Naive thymus-derived CD4-positive, alpha-beta T cell (primary cell): ENCODE measurements around the gene RAB31. TPM values are rescaled to one million over a fixed set of nuclear protein-coding genes. Genes with fewer than 3 reads are reported as not detected.

Source experiments
- ATAC-seq: fragments of 150-1000 bp; cut with Tn5 transposase; 2 replicates; pipeline ENCODE4 v1.10.0; 2021; ENCODE audit warnings: mild to moderate bottlenecking, moderate library complexity
- CTCF ChIA-PET: fragments of 350-600 bp; sonication (Branson Sonifier 250); formaldehyde crosslinking; loops from one replicate; lab custom pipeline; 2021; ENCODE audit warnings: antibody characterized with exemption; lab: Charles Lee
- POLR2A ChIA-PET: fragments of 350-600 bp; sonication (Branson Sonifier 250); formaldehyde crosslinking; loops from one replicate; lab custom pipeline; 2021; ENCODE audit warnings: antibody characterized with exemption, inconsistent platforms; lab: Charles Lee
- DNase-seq, 9 donors: peaks; one replicate each; pipeline versions ENCODE4 v3.0.0 to v3.0.0-alpha.2; 2020 to 2022; ENCODE audit warnings: mixed read lengths in 1 of 9
- H3K27ac ChIP-seq: one replicate; pipeline ENCODE4 v1.7.0; 2013; ENCODE audit warnings: mild to moderate bottlenecking, low read depth, low read length, moderate library complexity
- H3K27me3 ChIP-seq, 2 donors: one replicate each; pipeline ENCODE4 v1.7.0; 2013; ENCODE audit warnings: low read length in 2 of 2, mild to moderate bottlenecking in 2 of 2, moderate library complexity in 2 of 2; ENCODE audit not compliant: control insufficient read depth in 2 of 2, insufficient read depth in 2 of 2
- H3K36me3 ChIP-seq, 3 experiments: 1 replicate in 2 of 3; 2 replicates in 1 of 3; pipeline ENCODE4 v1.7.0; 2013; ENCODE audit warnings: low read length in 3 of 3, mild to moderate bottlenecking in 3 of 3, moderate library complexity in 1 of 3; ENCODE audit not compliant: insufficient read depth in 3 of 3, control insufficient read depth in 2 of 3
- H3K4me1 ChIP-seq, 2 donors: one replicate each; pipeline ENCODE4 v1.7.0; 2013; ENCODE audit warnings: low read length in 2 of 2, mild to moderate bottlenecking in 2 of 2, moderate library complexity in 1 of 2; ENCODE audit not compliant: control insufficient read depth in 2 of 2, insufficient read depth in 2 of 2
- H3K4me3 ChIP-seq: 2 replicates; pipeline ENCODE4 v1.7.0; 2013; ENCODE audit warnings: mild to moderate bottlenecking, low read length
- H3K9me3 ChIP-seq, 3 experiments: 1 replicate in 2 of 3; 2 replicates in 1 of 3; pipeline ENCODE4 v1.7.0; 2013; ENCODE audit warnings: low read length in 3 of 3; ENCODE audit not compliant: control insufficient read depth in 2 of 3
- H3K27ac Mint-ChIP-seq, 9 donors: one replicate each; pipeline ENCODE4 v1.8.0; 2020 to 2022; ENCODE audit warnings: mixed read lengths in 9 of 9, mild to moderate bottlenecking in 8 of 9, moderate library complexity in 5 of 9, inconsistent platforms in 2 of 9
- H3K27me3 Mint-ChIP-seq, 5 donors: one replicate each; pipeline ENCODE4 v1.8.0; 2021 to 2022; ENCODE audit warnings: mixed read lengths in 5 of 5, mild to moderate bottlenecking in 1 of 5
- H3K36me3 Mint-ChIP-seq, 5 donors: one replicate each; pipeline ENCODE4 v1.8.0; 2020 to 2022; ENCODE audit warnings: mixed read lengths in 5 of 5, mild to moderate bottlenecking in 3 of 5, inconsistent platforms in 1 of 5
- H3K4me1 Mint-ChIP-seq, 7 donors: one replicate each; pipeline ENCODE4 v1.8.0; 2020 to 2022; ENCODE audit warnings: mixed read lengths in 7 of 7, mild to moderate bottlenecking in 3 of 7, inconsistent platforms in 1 of 7
- H3K4me3 Mint-ChIP-seq, 10 donors: one replicate each; pipeline ENCODE4 v1.8.0; 2020 to 2022; ENCODE audit warnings: mild to moderate bottlenecking in 10 of 10, mixed read lengths in 10 of 10, moderate library complexity in 6 of 10, inconsistent platforms in 2 of 10
- H3K9me3 Mint-ChIP-seq, 11 donors: one replicate each; pipeline ENCODE4 v1.8.0; 2020 to 2022; ENCODE audit warnings: mixed read lengths in 11 of 11, mild to moderate bottlenecking in 4 of 11, inconsistent platforms in 1 of 11, moderate library complexity in 1 of 11
- intact Hi-C, 2 donors: fragments of 100-400 bp; cut with micrococcal nuclease; formaldehyde crosslinking; loops; one replicate each; pipeline ENCODE4 v1.15.1; 2023
- polyA plus RNA-seq, 2 donors: library from polyadenylated mRNA; unstranded; fragments of 300-500 nt; fragmentation: Illumina TruSeq; gene quantifications; one replicate each; pipeline ENCODE4 v1.2.3, GENCODE V29; 2021
- total RNA-seq, 6 experiments: library from RNA in 5 of 6; stranded (reverse) in 5 of 6; gene quantifications; 1 replicate in 5 of 6; 2 replicates in 1 of 6; pipeline ENCODE4 v1.2.3 and lab custom pipeline; 2021 to 2026

The RAB31 gene
- total and polyA plus RNA-seq, 7 experiments from 2014 or later, result 0.41 to 48.6 (median 2.3) TPM

- Histone ChIP-seq H3K9me3 (no peaks in the 10 kb centered on the region), H3K4me3 (no peak overlapping the region), H3K27ac (no peak overlapping the region), H3K4me1 (no peaks in the 10 kb centered on the region), H3K36me3 (no peaks in the 10 kb centered on the region), H3K27me3 (no peaks in the 10 kb centered on the region)
- no peak overlapping the region for H3K4me3 Mint-ChIP-seq
- H3K4me1 Mint-ChIP-seq, result no peaks in the 10 kb centered on the region
- peaks cover 8 to 24% (median 13%) of the 10 kb centered on the region in 5 donors for H3K27me3 Mint-ChIP-seq
- no peak for DNase-seq
- peaks cover 0 to 4% (median 0%) of the 10 kb centered on the region in 5 donors for H3K36me3 Mint-ChIP-seq
- ChIA-PET CTCF (no interaction called here), POLR2A (no interaction called here)
- no peak overlapping the region for H3K27ac Mint-ChIP-seq
- ATAC-seq, result no peak
- intact Hi-C loops, result no loop called here
- H3K9me3 Mint-ChIP-seq, result peaks cover 0 to 5% (median 0%) of the 10 kb centered on the region in 11 donors
These were observed 16.9 kb downstream of the RAB31 start for GRCh38 chr18:9724797-9725585.

- H3K9me3 ChIP-seq, result no peaks in the 10 kb centered on the region
- DNase-seq (no peak), ATAC-seq (no peak)
- peaks cover 10 to 32% (median 15%) of the 10 kb centered on the region in 5 donors for H3K27me3 Mint-ChIP-seq
- no peak overlapping the region for H3K27ac Mint-ChIP-seq
- no peak overlapping the region for H3K4me3 ChIP-seq
- intact Hi-C loops, result no loop called here
- H3K4me1 Mint-ChIP-seq, result no peaks in the 10 kb centered on the region
- POLR2A ChIA-PET, result no interaction called here
- H3K36me3 Mint-ChIP-seq, result peaks cover 0 to 4% (median 0%) of the 10 kb centered on the region in 5 donors
- no peak overlapping the region for H3K4me3 Mint-ChIP-seq
- H3K9me3 Mint-ChIP-seq, result peaks cover 0 to 5% (median 0%) of the 10 kb centered on the region in 11 donors
- CTCF ChIA-PET, result no interaction called here
- no peaks in the 10 kb centered on the region for H3K27me3 ChIP-seq
- no peaks in the 10 kb centered on the region for H3K4me1 ChIP-seq
- no peak overlapping the region for H3K27ac ChIP-seq
- no peaks in the 10 kb centered on the region for H3K36me3 ChIP-seq
These were observed 18.1 kb downstream of the RAB31 start for GRCh38 chr18:9726175-9726574.

GRCh38 chr18:9726936-9727335 is 18.8 kb downstream of the RAB31 start:
- intact Hi-C loops, result no loop called here
- Histone ChIP-seq H3K4me1 (no peaks in the 10 kb centered on the region), H3K27me3 (no peaks in the 10 kb centered on the region), H3K36me3 (no peaks in the 10 kb centered on the region), H3K27ac (no peak overlapping the region), H3K9me3 (no peaks in the 10 kb centered on the region), H3K4me3 (no peak overlapping the region)
- H3K27ac Mint-ChIP-seq, result no peak overlapping the region
- POLR2A ChIA-PET, result no interaction called here
- H3K36me3 Mint-ChIP-seq, result peaks cover 0 to 4% (median 0%) of the 10 kb centered on the region in 5 donors
- peaks cover 0 to 5% (median 0%) of the 10 kb centered on the region in 11 donors for H3K9me3 Mint-ChIP-seq
- peaks cover 5 to 33% (median 15%) of the 10 kb centered on the region in 5 donors for H3K27me3 Mint-ChIP-seq
- ATAC-seq, result no peak
- no peak for DNase-seq
- no peak overlapping the region for H3K4me3 Mint-ChIP-seq
- CTCF ChIA-PET, result no interaction called here
- no peaks in the 10 kb centered on the region for H3K4me1 Mint-ChIP-seq

GRCh38 chr18:9730786-9731185 is 22.7 kb downstream of the RAB31 start:
- no peaks in the 10 kb centered on the region for H3K36me3 Mint-ChIP-seq
- Histone ChIP-seq H3K27me3 (no peaks in the 10 kb centered on the region), H3K27ac (no peak overlapping the region), H3K4me3 (no peak overlapping the region), H3K9me3 (no peaks in the 10 kb centered on the region), H3K4me1 (no peaks in the 10 kb centered on the region), H3K36me3 (no peaks in the 10 kb centered on the region)
- H3K4me1 Mint-ChIP-seq, result peaks cover 0 to 11% (median 4%) of the 10 kb centered on the region in 7 donors
- intact Hi-C loops, result no loop called here
- CTCF ChIA-PET, result interaction anchor here (0.8 kb wide), 1 partner anchor 30 kb away, joined by 3 read pairs; no protein-coding TSS in a partner anchor
- no peak overlapping the region for H3K27ac Mint-ChIP-seq
- POLR2A ChIA-PET, result no interaction called here
- no peak for ATAC-seq
- no peak for DNase-seq
- no peak overlapping the region for H3K4me3 Mint-ChIP-seq
- H3K9me3 Mint-ChIP-seq, result no peaks in the 10 kb centered on the region
- H3K27me3 Mint-ChIP-seq, result peaks cover 17 to 55% (median 20%) of the 10 kb centered on the region in 5 donors

- no peak for DNase-seq
- no peak overlapping the region for H3K27ac Mint-ChIP-seq
These were observed 23.3 kb downstream of the RAB31 start for GRCh38 chr18:9731380-9731779.

GRCh38 chr18:9732031-9732430 is 23.9 kb downstream of the RAB31 start:
- CTCF ChIA-PET, result interaction anchor here (0.6 kb wide), 1 partner anchor 11 kb away, joined by 3 read pairs; no protein-coding TSS in a partner anchor
- Histone ChIP-seq H3K4me1 (no peaks in the 10 kb centered on the region), H3K9me3 (no peaks in the 10 kb centered on the region), H3K4me3 (no peak overlapping the region), H3K36me3 (no peaks in the 10 kb centered on the region), H3K27ac (no peak overlapping the region), H3K27me3 (no peaks in the 10 kb centered on the region)
- no peak for DNase-seq
- intact Hi-C loops, result no loop called here
- no peaks in the 10 kb centered on the region for H3K36me3 Mint-ChIP-seq
- no peak for ATAC-seq
- no peaks in the 10 kb centered on the region for H3K9me3 Mint-ChIP-seq
- H3K27me3 Mint-ChIP-seq, result peaks cover 13 to 55% (median 23%) of the 10 kb centered on the region in 5 donors
- POLR2A ChIA-PET, result no interaction called here
- H3K4me3 Mint-ChIP-seq, result no peak overlapping the region
- peaks cover 0 to 11% (median 4%) of the 10 kb centered on the region in 7 donors for H3K4me1 Mint-ChIP-seq
- H3K27ac Mint-ChIP-seq, result no peak overlapping the region

More at GRCh38 chr18:9731380-9731779, 23.3 kb downstream of the RAB31 start:
- intact Hi-C loops, result no loop called here
- no peak overlapping the region for H3K4me3 Mint-ChIP-seq
- H3K36me3 ChIP-seq, result no peaks in the 10 kb centered on the region
- peaks cover 15 to 55% (median 22%) of the 10 kb centered on the region in 5 donors for H3K27me3 Mint-ChIP-seq
- no peak overlapping the region for H3K27ac ChIP-seq
- CTCF ChIA-PET, result interaction anchor here (0.6 to 0.8 kb wide), 2 partner anchors 10 to 30 kb away, joined by 3 read pairs; no protein-coding TSS in a partner anchor
- POLR2A ChIA-PET, result no interaction called here
- H3K27me3 ChIP-seq, result no peaks in the 10 kb centered on the region
- H3K4me1 ChIP-seq, result no peaks in the 10 kb centered on the region
- H3K9me3 Mint-ChIP-seq, result no peaks in the 10 kb centered on the region
- ATAC-seq, result no peak
- H3K4me1 Mint-ChIP-seq, result peaks cover 0 to 11% (median 4%) of the 10 kb centered on the region in 7 donors
- no peaks in the 10 kb centered on the region for H3K9me3 ChIP-seq
- H3K4me3 ChIP-seq, result no peak overlapping the region
- no peaks in the 10 kb centered on the region for H3K36me3 Mint-ChIP-seq
